GM19438 (cell line): Measurements from ENCODE around the gene MYO10.

Experiments
- ATAC-seq: cut with Tn5 transposase; IDR thresholded peaks from one replicate; pipeline ENCODE4 v1.9.1; 2021; ENCODE audit warnings: low read depth; ENCODE audit not compliant: unreplicated experiment

Gene MYO10

DNA sequence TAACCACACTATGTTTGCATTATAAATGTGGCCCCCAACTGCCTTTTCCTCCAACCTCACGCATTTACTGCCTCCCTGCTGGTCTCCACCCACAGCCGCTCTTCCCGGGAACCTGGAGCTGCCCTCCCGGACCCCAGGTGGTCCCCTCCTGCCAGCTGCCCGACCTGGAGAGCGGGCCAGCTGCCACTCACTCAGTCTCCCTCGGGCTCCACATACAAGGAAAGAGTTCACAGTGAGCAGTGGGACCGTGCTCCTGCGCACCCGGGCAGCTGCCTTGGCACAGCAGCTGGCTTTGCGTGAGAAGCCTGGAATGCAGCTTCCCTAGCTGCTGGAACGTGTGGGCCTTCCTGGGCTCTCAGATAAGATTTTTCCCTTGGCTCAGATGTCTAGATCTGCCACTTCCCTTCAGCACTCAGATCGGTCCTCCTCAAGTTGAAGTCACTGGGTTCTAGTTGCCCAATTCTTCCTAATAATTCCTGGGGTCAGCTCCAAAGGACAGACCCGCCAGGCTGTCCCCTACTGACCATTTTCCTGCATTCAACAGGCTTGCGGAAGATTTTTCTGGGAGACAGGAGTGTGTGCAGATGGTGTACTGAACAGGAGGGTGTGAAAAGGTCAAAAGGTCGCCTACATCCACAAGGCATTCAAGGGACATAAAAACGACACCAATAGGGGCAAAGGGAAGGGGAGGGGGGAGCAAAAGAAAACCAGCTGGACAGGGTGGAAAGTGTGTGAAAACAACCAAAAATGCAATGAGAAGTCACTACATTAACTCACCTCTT is 69.1 kb downstream of the MYO10 start:
- no peak for ATAC-seq

DNA sequence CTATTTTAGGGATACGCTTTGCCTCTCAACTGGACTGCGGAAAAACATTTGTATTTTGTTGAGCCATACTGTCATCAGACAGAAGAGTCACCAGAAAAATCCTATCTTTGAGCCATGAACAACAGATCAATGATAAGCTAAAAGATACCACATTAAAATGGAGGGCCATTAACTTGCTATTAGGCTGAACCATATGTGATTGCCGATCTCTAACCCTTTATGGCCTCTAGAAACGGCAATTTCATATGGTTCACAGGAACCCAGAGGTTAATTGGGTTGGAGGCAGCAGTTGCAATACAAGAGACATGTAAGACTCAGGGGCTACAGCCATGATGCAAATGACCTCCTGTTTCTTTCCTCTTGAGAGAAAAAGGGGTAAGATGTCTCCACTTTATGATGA is 69.8 kb downstream of the MYO10 start:
- ATAC-seq, result no peak

DNA sequence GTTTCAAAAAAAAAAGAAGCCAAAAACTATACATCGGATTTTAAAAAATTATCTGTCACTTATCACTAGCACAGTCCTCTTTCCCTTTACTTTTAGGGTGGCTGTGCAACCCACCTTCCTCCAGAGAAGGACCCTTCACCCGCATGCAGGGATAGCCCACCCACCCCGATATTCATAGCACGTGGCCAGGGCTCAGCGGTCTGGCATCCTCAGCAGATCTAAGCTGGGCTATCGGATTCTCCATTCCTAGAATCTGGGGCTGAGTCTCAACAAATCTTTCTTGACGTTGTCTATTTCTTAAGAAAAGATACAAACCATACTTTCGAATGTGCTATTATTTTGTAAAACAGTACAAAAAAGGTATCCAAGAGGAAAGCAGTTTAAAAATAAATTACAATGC is 70.9 kb downstream of the MYO10 start:
- ATAC-seq, result no peak

DNA sequence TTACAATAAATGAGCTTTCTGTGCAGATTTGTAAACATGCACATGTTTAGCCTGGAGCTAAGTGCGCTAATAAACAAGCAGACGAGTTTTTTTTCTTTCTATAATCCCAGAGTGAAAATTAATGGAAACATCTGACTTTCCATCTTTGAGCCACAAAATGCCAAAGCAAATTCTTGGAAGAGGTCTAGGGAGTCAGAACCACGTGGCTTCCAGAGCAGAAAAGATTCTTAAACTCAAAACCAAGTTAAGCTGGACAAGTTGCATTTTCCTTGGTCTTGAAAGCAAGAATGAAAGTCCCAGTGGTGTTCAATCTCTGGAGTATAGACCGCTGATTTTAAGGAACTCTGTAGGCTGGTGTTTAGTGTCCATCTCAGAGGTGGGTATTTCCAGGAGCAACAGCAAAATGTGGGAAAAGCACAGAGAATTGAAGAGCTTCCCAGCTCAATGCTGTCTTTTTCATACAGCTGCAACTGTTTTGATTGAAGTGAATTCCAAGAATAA is 71.4 kb downstream of the MYO10 start:
- no peak for ATAC-seq

DNA sequence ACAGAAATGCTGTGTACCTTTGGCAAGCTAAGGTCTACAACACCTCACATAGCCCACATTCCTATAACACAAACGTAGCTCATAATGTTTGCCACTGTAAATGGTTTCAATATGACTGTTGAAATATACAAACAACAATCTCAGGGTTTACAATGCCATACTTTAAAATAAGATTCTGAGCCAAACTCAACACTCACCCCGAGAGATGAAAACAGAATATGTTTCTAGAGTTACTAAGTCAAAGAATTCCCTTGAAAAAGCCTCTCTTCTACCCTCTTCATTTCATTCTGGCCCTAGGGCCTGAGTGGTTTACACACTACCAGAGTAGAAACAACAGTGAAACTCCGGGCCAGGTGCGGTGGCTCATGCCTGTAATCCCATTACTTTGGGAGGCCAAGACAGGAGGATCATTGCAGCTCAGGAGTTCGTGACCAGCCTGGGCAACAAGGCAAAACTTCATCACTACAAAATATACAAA is 72.6 kb downstream of the MYO10 start:
- no peak for ATAC-seq

DNA sequence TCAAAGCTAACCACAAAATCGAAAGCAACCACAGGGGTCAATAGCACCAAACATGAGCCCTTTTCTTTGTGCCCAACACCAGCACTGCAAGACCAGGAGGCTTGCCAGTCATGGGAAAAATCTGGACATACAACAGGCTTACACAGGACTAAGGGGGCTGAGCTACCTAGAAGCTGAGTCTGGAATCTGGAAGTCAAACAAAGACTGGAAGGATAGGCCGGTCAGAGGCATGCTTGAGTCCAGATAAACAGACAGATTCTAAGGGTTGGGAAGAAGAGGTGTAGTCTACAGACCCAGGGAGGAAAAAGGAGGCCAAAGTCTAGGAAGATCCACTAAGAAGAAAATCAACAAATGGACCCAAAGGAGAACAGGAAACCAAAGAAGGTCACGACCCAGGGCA is 73.3 kb downstream of the MYO10 start:
- ATAC-seq, result no peak

DNA sequence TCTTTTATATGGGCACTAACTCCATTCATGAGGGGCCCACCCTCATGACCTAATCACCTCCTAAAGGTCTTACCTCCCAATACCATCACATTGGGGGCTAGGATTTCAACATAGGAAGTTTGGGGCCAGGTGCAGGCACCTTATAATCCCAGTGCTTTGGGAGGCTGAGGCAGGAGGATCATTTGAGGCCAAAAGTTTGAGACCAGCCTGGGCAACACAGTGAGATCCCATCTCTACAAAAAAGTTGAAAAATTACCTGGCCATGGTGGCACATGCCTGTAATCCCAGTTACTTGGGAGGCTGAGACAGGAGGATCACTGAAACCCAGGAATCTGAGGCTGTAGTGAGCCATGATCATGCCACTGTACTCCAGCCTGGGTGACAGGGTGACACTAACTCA is 76.7 kb downstream of the MYO10 start:
- no peak for ATAC-seq

DNA sequence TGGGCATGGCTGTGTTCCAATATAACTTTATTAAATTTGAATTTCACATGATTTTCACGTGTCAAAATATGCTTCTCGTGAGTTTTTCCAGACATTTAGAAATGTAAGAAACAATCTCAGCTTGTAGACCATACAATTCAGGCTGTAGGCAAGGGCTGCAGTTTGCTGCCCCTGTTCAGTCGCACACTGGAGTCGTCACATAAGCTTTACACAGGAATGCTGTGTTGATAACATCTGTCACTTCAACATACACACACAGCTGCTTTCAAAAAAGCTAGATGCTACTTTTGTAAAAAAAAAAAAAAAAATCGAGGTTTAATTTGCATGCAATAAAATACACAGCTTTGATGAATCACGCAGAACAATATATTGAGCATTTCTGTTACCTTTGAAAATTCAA is 77.9 kb downstream of the MYO10 start:
- no peak for ATAC-seq

DNA sequence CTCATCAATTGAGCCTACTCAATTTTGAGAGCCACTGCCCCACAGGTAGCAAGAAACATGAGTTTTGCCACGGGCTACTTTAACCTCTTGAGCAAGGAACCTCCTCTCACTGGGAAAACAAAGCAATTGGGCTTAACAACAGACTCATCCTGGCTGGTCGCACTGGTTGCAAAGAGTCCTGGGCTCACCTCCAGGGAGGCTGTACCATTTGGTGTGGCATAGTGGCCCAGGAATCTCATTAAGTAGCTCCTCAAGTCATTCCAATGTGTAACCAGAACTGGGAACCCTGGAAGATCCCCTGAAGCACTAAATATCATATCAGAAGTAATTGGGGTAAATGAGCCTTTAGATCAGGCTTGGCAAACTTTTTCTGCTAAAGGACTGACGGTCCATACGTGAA is 78.5 kb downstream of the MYO10 start:
- no peak for ATAC-seq

DNA sequence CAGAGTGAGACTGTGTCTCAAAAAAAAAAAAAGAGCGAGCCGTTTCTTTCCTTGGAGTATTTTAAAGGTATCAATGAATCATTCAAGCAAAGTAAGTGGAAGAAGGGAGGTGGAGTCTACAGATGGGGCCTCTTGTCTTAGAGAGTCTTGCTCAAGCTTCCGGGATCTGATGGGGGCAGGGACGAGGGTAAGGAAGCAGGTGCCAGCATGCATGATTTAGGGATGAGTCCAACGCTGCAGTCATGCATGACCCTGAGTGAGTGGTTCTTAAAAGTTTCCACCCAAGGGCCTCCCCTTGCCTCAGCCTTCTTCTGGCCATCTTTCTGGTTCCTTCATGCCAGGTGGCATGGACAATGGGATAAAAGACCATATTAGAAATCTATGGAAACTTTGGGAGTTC is 79.6 kb downstream of the MYO10 start:
- no peak for ATAC-seq

DNA sequence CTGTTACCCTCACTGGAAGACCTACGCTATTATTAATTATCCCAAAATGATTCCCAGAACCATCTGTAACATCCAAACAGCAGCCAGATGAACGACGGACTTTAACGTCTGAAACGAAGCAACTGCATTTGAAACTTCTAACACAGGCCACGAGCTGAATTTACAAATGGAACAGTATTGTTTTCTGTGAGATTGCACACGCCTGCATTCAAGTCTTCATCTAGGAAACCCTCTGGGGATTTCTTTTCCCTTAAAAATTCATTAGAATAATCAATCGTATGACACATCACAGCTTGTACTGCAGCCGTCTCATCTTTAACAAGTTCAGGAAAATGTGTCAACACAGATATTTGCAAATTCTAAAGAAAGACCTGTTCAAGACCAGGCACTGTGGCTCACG is 80.2 kb downstream of the MYO10 start:
- ATAC-seq, result no peak

DNA sequence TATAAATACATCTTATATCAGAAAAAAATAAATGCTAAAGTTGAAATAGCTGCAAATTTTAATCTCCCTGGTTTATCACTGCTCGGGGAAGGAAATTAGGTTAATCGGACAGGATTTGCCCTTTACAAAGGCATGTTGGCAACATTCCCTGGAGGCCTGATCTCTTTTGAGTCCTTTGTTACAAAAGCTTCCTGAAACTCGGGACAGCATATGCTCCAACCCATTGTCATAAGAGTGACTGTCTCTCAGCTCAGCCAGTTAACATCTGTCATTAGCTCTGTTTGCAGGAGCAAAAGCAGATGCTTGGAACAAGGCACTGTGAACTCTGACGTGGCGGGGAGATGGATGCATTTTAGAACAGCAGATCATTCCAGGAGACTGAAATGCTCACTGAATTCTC is 80.6 kb downstream of the MYO10 start:
- ATAC-seq, result no peak

DNA sequence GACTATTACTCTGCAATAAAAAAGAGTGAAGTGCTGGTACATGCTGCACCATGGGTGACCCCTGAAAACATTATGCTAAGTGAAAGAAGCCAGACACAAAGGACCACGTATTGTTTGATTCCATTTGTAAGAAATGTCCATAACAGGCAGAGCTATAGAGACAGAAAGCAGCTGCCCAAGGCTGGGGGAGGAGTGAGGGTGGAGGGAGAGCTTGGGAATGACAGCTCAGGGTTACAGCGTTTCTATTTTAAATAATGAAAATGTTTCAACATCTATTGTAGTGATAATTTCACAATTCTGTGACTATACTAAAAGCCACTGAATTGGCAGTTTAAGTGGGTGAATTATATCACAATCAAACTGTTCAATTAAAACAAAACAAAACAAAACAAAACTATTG is 81.7 kb downstream of the MYO10 start:
- no peak for ATAC-seq

DNA sequence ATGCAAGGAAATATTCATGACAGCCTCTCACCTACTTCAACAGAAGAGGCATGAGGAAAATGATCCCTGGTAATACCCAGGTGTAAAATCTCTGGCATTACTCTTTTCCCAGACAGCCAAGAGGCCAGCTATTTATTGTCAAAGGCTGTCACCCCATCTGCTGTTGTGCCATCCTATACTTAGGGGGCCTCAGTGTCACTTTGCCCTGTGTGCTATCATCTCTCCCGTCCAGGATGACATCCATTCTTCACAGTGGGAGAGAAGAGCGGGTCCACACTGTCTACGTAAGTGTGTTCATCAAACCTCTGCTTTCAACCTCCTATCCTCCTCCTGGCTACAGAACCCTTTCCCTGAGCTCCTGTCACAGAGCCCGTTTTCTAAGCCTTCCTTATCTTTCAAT is 82.6 kb downstream of the MYO10 start:
- ATAC-seq, result no peak

DNA sequence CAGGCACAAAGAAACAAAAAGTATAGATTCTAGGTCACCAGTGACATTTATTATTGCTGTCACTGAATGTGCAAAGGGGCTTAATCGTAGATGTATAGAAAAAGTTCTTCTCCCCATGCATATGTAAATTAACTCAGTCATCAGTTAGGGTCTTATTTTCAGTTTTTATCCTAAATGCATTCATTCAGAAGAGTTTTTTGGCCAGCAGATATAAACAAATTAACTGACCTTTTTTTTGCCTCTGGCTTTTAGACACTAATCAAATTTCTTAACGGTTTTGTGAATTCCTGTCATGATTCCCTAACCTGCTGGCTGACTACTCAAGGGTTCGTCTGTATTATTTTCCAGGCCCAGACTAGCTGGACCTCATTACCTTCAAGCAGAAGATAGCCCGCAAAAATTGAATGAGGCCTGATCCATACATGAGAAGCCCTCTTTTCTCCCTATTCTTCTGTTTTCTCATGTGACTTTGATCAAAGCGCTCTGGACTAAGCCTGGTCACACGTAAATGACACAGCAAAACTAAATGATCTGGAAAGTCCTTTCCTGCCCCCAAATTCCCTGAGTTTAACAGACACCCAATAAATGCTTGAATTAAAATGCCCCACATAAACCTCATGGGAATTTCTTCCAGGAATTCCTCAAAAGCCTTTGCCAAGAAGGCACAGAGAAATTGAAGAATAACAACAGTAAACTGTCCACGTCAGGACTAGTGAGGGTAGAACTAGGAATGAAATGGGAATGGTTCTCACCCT is 83.7 kb downstream of the MYO10 start:
- no peak for ATAC-seq

DNA sequence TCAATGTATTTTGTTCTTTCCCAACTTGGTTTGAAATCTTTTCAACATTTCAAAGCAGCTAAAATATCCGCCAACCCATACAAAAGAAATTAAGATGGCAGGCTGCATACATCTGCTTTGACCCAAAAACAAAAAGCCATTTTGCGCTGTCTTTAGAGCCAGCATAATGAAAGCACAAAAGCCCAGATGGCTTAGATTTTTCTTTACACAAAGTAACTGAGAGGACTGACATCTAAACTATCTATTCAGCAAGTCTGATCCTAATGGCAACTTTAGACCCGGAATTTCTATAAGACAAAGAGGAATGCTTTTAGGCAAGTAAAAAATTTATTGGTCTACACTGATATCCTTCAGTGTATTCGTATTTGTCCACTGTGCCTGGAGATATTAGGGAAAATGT is 86.3 kb downstream of the MYO10 start:
- no peak for ATAC-seq

DNA sequence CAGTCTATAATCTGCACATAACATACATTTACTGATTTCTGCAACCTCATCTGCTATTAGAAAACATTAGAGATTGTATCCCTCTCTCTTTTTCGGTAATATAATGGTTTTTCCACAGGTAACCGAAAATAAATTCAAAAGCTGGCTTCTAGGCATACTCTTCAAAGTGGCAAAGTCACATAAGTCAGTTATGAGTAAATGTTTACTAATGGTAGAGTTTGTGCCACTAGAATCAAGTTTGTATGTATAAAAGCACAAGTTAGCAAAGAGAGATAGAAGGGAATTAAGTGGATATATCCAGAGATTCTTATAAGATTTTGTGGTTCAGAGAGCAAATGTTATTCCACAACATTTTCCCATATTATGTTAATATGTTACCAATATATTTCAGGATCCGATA is 86.9 kb downstream of the MYO10 start:
- ATAC-seq, result no peak

DNA sequence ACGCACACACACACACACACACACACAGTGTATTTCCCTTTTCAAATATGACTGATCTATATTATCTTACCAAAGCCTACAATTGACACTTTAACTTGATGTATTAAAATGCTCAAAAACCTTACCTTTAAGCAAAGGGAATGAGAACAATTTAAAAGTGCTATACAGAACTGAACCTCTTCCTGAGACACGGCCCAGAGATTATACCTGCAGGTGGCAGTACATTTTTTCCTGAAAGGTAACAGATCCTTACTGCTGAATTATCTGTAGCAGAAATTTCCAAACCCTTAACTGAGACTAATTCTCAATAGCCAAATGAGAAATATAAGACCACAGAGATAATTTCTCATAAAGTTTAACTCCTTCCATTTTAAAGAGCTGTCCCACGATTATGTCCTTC is 91.1 kb downstream of the MYO10 start:
- no peak for ATAC-seq

DNA sequence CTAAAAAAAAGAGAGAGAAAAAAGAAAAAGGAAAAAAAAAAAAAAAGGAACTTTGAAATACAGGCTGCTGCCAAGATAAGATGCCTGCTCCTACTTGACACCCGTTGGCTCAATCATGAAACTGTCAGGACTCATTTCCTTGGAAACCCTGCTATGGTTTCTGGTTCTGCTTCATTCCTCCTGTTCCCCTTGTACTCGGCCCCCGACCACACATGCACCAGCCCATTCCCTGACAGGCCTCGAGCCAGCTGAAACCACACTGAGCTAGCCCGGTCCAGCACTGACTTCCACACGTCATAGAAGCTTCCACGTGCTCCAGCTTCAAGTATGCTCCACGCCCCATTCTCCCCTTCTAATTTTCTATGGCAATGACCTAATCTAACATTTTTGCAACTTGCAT is 93.2 kb downstream of the MYO10 start:
- no peak for ATAC-seq

DNA sequence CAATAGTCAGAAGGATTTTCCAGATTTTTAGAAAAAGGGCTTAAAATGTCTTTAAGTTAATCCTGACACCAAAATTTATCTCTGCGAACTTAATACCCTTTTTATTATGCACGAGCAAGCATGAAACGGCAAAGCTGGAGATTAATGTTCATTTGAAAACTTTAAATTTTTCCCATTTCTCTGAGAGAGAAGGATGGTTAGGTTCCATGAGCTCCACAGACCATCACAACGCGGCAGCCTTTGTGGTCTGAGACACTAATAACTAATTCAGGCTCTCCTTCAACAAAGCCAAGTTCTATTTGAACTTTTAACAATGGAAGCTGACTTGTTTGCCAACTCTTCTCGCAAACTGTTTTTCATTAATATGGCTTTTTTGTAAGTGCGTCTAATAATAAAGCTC is 94.7 kb downstream of the MYO10 start:
- no peak for ATAC-seq

DNA sequence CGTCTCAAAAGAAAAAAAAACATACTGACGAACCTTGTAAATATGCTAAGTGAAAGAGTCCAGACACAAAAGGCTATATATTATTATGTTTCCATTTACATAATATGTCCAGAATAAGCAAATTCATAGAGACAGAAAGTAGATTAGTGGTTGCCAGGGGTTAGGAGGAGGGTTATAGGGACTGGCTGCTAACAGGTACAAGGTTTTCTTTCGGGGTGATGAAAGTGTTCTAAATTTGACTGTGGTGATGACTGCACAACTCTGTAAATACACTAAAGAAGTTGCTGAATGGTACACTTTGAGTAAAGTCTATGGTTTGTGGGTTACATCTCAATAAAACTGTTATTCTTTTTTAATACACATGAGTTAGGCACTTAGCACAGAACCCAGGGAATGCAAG is 98.8 kb downstream of the MYO10 start:
- ATAC-seq, result no peak

DNA sequence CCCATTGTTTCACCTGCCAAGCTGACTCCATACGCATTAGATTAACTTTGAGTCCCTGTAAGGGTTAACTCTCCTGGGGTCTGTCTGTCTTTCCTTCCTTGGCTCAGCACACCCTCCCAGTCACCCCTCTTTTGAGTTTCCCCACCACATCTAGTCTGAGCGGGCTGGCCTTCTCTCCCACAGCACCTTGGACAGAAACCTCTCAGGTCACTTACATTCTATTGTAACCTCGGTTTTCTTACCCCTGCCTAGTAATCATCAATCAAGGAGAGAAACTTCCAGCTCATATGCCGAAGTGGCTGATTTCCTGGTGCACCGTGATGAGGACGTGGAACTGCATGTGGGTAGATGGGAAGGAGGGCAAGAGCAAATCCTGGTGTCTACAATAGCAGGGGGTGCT is 102.1 kb downstream of the MYO10 start:
- ATAC-seq, result no peak
